HS-5 (cell line): ENCODE results near the gene DGKI.

ENCODE experiments used
- DNase-seq: peaks from one replicate; pipeline ENCODE4 v3.0.0-alpha.2; 2012; ENCODE audit warnings: low read depth

Gene DGKI

GRCh38 chr7:137592232-137592896, 254.4 kb downstream of the DGKI start:
- DNase-seq, result no peak

GRCh38 chr7:137591421-137591837, 255.3 kb downstream of the DGKI start:
- DNase-seq, result peak; percentile 26

GRCh38 chr7:137590756-137591305, 255.9 kb downstream of the DGKI start:
- no peak for DNase-seq

- no peak for DNase-seq
These were observed 256.6 kb downstream of the DGKI start for GRCh38 chr7:137590071-137590755.

GRCh38 chr7:137587326-137587725, 259.4 kb downstream of the DGKI start:
- no peak for DNase-seq

- DNase-seq, result no peak
These were observed 261.2 kb downstream of the DGKI start for GRCh38 chr7:137585591-137585990.

GRCh38 chr7:137583172-137583571, 263.6 kb downstream of the DGKI start:
- DNase-seq, result no peak

- DNase-seq, result peak; percentile 43
These were observed 266.7 kb downstream of the DGKI start for GRCh38 chr7:137579913-137580640.

- no peak for DNase-seq
These were observed 268.2 kb downstream of the DGKI start for GRCh38 chr7:137578541-137578940.

- no peak for DNase-seq
These were observed 269.6 kb downstream of the DGKI start for GRCh38 chr7:137577184-137577583.

GRCh38 chr7:137576481-137576880, 270.3 kb downstream of the DGKI start:
- no peak for DNase-seq

- DNase-seq, result no peak
These were observed 272.0 kb downstream of the DGKI start for GRCh38 chr7:137574812-137575211.

GRCh38 chr7:137572056-137572784, 274.6 kb downstream of the DGKI start:
- DNase-seq, result no peak

- DNase-seq, result no peak
These were observed 282.1 kb downstream of the DGKI start for GRCh38 chr7:137564677-137565076.

- DNase-seq, result peak; percentile 5
These were observed 282.8 kb downstream of the DGKI start for GRCh38 chr7:137563981-137564380.

- DNase-seq, result no peak
These were observed 299.3 kb downstream of the DGKI start for GRCh38 chr7:137547485-137547884.

- DNase-seq, result no peak
These were observed 300.1 kb downstream of the DGKI start for GRCh38 chr7:137546671-137547070.

- no peak for DNase-seq
These were observed 300.8 kb downstream of the DGKI start for GRCh38 chr7:137546009-137546408.

GRCh38 chr7:137545059-137545716, 301.6 kb downstream of the DGKI start:
- no peak for DNase-seq

GRCh38 chr7:137544453-137545058, 302.2 kb downstream of the DGKI start:
- no peak for DNase-seq

- DNase-seq, result peak; percentile 56
These were observed 307.6 kb downstream of the DGKI start for GRCh38 chr7:137539111-137539715.
